GM19324 (cell line): ENCODE results near the gene BPGM.

Experiments
- ATAC-seq: cut with Tn5 transposase; IDR thresholded peaks from one replicate; pipeline ENCODE4 v1.9.1; 2021; ENCODE audit warnings: mild to moderate bottlenecking, moderate library complexity; ENCODE audit not compliant: unreplicated experiment, low FRiP score

Gene BPGM

DNA sequence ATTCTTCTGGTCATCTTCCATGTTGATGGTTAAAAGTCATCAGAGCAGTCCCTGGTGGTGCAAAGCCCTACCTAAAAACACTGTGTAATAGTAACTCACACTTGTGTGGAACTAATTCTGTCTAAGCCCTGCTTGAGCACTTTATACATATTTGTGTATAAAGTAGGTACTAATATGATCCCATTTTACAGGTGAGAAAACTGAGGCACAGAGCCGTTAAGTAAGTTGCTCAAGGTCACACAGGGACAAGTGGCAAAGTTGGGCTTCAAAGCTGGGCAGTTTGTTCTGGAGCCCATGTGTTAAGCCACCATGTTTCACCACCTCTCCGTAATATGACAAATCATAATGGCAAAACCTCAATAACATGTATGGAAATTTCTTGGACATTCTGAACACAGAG, 48.1 kb downstream of the BPGM start:
- no peak for ATAC-seq

DNA sequence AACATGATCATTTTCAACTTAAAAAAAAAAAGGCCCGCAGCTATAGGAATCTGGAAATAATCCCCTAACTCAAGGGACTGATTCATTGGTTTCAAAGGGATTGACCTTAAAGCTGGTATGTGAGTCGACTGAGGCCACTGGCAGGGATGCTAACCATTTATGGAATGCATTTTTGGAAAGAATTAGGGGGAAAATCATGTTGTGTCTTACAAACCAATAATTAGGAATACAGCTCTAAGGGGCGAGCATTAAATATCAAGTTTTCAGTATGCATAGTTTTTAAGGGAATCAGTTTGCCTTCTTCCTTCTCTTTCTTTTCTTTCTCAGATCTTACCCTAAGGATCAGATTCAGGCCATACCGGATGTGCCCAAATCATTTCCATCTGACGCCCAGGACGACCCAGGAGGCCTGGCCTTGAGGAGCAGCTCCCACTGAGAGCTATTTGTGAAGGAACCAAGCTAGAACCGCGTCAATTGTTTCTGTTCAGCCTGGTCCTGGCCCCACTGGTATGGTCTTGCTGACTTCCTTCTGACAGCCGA, 48.7 kb downstream of the BPGM start:
- ATAC-seq: no peak

DNA sequence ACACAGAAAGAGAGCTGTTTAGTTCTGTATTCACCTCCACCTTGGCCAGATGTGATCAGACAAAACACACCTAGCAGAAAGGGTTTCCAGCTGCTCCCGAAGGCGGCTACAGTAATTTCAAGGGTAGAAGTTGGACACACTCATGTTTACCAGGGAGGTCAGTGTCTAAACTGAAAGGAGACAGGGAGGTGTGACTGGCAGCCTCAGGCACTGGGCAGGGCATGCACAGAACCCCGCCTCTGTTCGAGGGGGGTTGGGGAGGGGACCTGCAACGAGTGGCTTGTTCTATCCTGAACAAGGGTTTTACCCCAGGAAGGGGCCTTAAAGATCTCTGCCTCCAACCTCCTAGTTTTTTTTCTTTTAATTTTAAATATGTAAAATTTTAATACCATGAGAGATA, 49.6 kb downstream of the BPGM start:
- no peak for ATAC-seq

DNA sequence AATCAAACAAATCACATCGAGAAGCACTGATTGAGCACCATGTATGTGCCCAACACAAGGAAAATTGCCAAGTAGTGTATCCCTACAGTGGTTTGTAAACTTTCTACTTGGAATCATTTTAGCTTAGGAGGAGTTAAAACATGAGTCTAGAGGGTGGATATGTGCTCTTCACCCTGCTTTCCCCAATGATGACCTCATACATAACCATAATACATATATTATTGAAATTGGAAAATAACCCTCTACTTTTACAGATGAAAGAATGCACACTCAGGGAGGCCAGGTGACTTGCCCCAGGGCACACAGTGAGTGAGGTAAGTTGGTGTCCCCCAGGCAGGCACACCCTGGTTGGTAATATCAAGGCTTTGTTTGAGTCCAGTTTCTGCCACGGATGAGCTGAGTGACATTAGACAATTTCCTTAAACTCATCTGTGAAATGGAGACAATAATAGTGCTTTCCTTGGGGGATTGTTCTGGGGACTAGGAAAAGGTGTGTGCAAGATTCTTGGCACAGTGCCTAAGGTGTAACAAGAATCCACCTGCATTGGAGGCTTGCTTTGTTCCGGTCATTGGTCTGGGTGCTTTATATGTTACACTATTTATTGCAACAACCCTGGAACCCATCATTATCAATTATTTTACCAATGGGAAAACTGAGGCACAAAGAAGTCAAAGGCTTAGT, 50.7 kb downstream of the BPGM start:
- no peak for ATAC-seq

DNA sequence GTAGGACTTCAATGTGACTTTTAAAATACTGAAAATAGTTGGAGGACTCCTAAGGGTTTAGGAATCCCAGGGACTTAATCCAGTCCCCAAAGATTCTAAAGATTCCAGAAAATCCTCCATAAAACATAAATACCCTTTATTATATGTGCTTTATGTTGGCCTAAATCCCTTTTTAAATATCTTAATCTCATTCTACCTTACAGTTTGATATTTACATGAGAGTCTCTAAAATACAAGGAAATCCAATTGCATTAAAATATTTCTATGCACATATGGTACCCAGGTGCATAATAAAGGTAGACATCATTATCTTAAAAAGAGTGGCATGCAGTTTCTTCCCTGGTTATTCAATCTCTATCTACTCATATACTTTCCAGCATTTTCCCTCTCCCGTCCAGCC, 51.8 kb downstream of the BPGM start:
- no peak for ATAC-seq

DNA sequence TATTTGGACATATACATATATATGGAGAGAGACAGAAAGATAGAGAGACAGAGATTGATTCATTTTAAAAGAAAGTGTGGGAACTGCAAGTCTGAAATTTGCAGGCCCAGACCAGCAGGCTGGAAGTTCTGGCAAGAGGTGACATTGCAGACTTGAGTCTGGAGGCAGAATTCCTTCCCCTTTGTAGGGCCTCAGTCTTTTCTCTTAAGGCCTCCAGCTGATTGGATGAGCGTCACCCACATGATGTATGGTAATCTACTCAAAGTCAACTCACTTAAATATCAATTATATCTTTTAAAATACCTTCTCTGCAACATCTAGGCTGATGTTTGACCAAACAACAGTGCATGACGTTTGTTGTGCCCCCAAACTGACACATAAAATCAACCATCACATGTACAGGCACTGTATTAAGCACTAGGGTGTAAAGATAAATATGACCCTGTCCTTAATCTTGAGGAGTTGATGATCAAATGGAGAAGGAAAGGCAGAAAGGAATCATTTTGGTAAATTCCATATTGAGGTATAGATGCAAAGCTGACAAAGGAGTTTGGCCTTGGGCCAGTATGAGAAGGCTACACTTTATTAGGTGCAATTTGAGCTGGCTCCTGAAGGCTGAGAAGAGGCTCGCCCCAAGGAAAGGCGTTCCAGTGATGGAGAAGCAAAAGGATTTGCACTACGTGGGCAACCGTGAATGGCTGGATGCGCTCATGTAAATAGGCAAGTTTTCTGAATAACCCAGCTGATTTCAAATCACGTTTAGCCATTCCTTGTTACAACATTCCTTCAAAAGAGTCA, 52.6 kb downstream of the BPGM start:
- ATAC-seq: no peak

DNA sequence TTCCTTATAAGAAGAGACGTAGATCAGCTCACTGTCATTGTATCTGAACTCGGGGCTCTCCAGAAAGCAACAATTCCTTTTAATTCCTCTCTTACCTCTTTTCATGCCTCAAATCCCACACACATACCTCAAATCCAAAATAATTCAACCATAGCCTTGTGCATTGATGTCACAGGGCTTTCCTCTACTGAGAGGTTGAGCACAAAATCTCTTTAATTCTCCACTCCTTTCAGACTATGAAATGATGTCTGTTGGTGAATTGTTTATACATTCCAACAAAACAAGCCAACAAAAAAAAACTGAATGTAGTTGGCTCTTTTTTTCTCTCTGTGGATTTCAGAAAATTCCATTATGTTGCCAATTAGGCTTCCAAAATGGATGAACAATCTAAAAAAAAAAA, 53.2 kb downstream of the BPGM start:
- ATAC-seq: no peak

DNA sequence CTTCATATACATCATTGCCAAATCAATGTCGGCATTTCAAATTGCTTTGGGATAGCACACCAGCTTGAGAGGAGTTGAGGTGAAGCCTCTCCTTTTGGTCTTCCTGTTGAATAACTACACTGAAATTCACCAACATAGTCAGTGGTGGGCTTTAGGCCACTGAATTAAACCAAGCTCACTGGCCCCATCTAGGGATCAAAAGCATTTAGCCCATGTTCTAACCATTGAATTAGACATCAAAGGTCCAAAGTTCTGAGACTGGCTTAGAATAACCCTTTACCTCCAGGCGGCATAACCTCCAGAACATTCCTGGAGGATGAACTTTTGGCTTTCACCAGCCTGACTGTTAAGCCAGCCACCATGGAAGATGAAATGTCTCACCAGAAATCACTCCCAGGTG, 54.6 kb downstream of the BPGM start:
- ATAC-seq: no peak

DNA sequence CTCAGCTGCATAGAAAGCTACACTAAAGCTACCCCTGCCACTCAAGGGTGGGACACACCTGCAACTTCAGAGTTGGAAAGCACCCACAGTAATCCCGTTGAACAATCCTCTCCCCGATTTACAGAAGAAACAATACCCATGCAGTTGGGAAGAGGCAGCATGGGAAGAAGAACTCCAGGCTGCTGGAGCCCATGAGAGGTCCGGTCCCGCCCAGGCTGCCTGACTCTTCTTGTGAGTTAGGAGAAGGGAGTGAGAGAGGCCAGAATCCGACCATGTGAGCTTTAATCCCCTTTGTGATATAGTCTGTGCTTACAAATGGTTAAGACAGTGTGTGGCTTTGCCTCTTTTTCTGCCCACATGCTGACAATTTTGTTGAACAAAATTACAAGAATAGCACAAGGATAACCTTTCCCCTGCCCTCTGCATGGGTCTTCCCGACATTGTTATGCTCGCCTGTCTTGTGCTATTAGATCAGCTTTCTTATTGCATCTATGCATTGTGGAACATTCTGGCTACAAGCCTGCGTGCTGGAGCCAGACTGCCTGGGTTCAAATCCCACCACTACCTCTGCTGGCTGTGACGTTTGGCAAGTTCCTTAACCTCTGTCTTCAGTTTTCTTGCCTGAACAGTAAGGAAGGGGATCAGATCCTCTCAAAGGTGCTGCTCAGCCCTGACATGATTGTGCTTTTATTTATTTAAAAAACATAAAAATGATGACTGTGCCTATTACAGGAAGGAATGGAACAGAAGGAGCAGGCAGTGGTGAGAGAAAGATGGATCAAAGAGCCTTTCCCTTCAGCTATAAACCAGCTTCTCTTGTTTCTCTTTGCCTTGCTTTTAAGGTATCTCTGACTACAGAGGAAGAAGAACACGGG, 56.0 kb downstream of the BPGM start:
- no peak for ATAC-seq

DNA sequence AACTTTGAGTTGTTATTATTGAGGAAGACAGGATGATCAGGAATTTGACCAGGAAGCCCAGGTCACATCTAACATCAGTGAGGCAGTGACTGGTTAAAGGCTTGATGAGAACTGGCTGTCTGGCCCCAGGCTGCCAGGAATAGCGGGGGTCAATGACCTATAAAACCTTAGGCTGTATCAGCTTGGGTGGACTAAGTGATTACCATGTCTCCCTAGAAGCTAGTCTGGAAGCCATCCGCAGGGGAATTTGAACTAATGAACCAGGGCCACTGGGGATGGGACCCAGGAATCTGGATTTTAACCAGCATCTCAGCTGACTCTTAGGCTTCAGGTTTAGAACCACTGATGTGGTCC, 56.6 kb downstream of the BPGM start:
- ATAC-seq: no peak

DNA sequence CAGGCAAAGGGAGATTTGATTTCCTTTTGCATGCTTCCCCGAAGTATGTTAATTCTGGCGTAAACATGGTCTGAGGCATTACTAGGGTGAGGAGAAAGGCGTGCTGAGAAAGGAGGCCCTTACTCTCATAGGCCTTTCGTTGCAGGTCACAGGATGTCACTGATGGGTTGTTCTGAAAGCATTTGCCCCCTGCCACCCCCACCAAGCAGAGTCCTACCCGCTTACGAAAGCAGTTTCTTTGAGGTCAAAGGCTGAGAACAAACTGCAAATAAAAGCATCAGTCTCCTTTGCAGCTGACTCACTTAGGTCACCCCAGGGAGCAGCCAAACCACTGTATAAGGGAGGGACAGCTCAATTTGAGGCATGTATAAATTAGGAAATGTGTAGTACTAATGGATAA, 57.1 kb downstream of the BPGM start:
- no peak for ATAC-seq

DNA sequence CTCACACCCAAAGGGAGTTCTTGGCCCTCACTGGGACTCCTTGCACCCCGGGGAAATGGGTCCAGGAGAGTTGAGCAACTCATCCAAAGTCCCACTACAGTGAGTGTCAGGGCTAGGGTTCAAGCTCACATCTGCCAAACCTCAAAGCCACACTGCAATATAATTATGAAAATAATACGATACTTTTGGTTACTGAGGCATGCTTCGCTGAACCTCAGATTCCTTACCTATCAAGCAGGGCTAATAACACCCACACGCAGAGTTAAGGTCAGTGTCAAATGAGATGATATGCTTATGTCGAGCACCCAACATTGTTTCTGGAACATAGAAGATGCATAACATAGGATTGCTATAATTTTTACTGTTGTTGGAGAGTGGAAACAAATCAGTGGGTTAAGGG, 58.2 kb downstream of the BPGM start:
- ATAC-seq: no peak

DNA sequence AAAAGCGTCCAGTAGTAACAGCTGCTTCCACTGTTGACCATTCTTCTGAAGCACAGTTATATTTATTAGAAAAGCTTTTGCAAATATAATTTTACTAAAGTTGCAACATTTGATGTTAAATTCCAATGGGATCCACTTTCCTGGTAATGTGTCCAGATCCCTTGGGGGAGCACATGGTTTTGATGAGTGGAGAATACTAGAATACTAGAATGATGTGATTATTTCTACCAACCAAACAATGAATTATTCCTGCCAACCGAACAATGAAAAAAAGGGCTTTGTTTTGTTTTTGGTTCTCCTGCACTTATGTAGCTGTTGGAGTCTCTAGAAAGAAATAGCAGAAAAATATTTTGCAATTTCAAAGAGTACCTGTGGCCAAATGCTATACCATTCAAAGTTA, 59.1 kb downstream of the BPGM start:
- ATAC-seq: no peak

DNA sequence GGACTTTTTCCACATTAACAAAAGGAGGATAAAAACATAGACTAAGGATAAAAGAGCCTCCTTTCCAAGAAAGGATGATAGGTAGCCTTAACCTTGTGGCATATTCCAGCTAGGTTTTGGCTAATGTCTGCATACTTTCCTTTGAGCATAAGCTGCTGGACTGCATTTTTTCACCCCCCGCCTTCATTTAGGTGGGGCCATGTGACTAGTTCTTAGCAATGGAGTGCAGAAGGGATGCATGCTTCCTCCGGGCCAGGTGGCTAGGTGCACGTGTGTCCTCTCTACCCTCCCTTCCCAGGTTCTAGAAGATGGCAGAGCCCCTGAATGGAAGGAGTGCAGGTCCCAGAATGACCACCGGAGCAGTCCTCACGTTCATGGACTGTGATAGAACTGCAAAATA, 59.8 kb downstream of the BPGM start:
- no peak for ATAC-seq

DNA sequence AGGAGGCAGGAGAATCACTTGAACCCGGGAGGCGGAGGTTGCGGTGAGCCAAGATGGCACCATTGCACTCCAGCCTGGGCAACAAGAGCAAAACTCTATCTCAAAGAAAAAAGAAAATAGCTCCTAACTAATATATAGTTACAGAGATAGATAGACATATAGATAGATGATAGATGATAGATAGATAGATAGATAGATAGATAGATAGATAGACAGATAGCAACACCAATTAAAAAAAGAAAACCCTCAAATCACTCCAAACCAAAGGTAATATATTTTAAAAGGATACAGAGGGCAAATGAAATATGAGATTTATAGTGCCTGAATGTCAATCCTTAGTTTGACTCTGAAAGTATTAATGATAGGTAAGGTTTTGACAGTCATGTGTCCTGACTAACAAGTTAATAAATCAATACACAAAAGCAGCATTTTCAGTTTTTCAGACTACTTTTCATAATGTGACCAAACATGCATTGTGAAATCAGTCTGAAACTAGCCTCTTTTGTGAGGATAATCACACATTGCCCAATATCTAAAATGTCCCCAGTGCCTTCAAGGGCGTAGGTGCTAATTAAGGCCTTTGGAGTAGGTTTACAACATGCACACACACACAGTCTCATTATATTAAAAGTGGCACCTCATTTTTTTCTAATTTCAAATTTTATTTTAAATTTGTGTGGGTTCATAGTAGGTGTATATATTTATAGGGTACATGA, 61.2 kb downstream of the BPGM start:
- no peak for ATAC-seq

DNA sequence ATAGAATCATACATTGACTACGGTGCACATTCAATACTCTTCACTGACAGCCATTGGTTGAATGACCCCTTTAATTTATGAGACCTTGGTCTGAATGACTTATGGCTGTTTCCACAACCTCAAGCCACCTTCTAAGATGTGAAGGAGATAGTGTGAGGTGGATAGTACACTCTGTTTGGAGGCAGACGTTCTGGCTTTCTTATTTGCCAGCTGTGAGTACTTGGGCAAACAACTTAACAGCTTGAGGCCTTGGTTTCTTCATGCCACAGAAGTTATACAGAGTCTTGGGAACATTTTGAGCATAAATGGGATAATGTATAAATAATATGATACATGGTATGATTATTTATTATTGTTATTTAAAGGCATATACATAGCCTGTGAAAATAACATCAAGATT, 62.0 kb downstream of the BPGM start:
- ATAC-seq: no peak

DNA sequence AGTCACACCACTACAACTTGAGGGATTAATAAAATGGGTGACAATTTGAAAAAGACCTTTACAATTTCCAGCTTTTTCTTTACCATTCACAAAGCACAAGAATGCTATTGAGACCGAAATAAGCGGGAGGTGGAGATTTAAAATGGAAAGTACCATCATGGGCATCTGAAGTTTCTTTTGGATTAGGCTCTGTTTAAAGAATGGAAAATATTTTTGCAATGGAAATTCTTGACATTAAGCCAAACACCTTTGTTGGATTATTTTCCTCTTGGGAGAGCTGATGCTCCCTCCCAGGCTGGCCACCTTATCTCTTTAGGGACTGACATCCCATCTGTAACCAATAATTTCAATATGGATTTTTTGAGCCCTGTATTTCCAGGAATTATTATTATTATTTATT, 62.5 kb downstream of the BPGM start:
- no peak for ATAC-seq

DNA sequence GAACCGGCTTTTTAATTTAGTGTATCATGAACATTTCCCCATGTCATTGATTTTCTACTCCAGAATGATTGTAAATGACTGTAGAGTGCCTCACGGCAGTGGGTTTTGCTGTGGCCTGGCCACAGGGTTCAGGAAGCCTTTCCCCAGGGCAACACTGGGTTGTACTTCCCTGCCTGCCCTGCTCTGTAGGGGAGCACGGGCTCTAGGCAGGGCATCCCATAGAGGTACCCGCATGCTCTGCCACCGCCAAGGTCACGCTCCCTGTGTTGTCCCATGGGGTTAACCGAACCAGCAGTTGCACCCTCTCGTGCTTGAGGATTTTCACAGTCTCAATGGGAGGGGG, 63.8 kb downstream of the BPGM start:
- no peak for ATAC-seq

DNA sequence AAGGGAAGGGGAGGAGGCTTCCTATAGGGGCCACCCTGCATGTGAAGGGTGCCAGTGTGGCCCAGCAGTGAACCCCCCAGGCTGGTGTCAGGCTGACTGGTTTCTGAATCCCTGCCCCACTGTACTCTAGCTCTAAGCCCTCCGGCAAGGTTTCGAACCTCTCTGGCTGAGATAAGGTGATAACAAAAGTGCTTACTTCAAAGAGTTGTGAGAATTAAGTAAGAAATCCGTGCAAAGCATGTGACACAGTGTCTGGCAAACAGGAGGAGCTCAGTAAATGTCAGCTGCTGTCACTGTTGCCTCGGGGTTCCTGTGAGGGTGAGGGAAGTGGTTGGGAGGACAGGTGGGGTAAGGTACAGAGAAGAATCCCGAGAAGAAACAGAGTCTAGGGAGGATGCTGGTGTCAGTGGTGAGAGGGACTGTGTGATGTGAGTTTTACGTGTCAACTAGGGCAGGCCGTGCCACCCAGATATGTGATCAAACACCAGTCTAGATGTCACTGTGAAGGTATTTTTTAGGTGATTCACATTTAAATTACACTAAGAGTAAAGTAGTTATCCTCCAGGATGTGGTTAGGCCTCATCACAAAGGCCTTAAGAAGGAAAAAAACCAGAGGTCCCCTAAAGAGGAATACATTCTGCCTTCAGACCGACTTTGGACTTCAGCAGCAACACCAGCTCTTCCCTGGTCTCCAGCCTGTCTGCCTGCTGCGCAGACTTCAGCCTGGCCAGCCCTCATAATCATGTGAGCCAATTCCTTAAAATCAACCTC, 64.4 kb downstream of the BPGM start:
- ATAC-seq: no peak

DNA sequence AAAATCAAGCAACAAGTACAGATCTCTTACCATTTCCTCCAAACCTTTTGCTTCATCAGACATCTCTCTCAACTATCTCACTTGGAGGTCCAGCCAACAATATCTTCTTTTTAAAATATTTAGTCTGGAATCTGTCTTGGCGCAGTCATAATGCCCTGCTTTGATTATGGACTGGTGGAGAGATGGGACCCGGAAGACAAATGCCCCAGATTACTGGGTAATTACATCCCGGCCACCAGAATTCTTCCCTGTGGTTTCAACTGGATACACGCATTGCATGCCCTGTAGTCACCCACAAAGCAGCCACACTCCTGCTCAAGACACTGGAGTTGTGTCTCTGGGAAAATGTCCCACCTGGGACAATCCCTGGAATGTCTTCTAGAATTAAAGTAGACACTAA, 65.5 kb downstream of the BPGM start:
- no peak for ATAC-seq
